Gastroesophageal sphincter (tissue), 3 donors: Measurements from ENCODE around the gene TEX11.

ENCODE experiments used
- CTCF ChIP-seq, 4 experiments: fragments of 200-600 bp in 2 of 4; fragments of 450-650 bp in 2 of 4; sonication (generic) in 1 of 4; IDR thresholded peaks; one replicate each; pipeline ENCODE4 v1.5.1; 2017 to 2019; ENCODE audit warnings: antibody characterized with exemption in 4 of 4, mild to moderate bottlenecking in 2 of 4, moderate library complexity in 2 of 4
- POLR2A ChIP-seq, 2 donors: fragments of 450-650 bp; IDR thresholded peaks; one replicate each; pipeline ENCODE4 v1.6.1; 2017; ENCODE audit warnings: antibody characterized with exemption in 2 of 2, mild to moderate bottlenecking in 2 of 2, moderate library complexity in 1 of 2
- POLR2AphosphoS5 ChIP-seq: sonication (generic); formaldehyde crosslinking; IDR thresholded peaks from one replicate; pipeline ENCODE4 v1.6.1; 2017; ENCODE audit warnings: antibody characterized with exemption

GRCh38 chrX:70552130-70552704 lies 356.3 kb downstream of the TEX11 start:
- TF ChIP-seq POLR2AphosphoS5 (no peak), CTCF (IDR thresholded peaks at IDR 0.05) (no peak), POLR2A (IDR thresholded peaks at IDR 0.05) (no peak)
